Esophagus muscularis mucosa (tissue), 3 donors: ENCODE data around the gene SLC16A12.
"Not testable (repeated sequence)": the region's sequence is repeated elsewhere in the genome, so short reads cannot be mapped to it uniquely, and the experiment has no call there.

ENCODE experiments used
- POLR2A ChIP-seq: fragments of 450-650 bp; IDR thresholded peaks from one replicate; pipeline ENCODE4 v1.6.1; 2017; ENCODE audit warnings: antibody characterized with exemption, moderate library complexity, mild to moderate bottlenecking, low read depth
- TF ChIP-seq, protein P1 (sequence below), 3 experiments: fragments of 200-600 bp in 2 of 3; fragments of 450-650 bp in 1 of 3; sonication (generic) in 2 of 3; IDR thresholded peaks; one replicate each; pipeline ENCODE4 v1.5.1; 2017 to 2019; ENCODE audit warnings: antibody characterized with exemption in 3 of 3, mild to moderate bottlenecking in 2 of 3, moderate library complexity in 1 of 3

DNA sequence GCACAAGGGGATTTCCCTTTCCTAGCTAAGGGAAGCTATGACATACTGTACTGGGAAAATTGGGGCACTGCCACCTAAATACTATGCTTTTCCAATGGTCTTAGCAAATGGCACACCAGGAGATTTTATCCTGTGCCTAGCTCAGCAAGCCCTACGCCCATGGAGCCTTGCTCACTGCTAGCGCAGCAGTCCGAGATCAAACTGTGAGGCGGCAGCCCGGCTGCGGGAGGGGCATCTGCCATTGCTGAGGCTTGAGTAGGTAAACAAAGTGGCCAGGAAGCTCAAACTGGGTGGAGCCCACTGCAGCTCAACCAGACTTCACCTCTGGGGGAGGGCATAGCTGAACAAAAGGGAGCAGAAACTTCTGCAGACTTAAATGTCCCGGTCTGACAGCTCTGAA lies 90.6 kb downstream of the SLC16A12 start:
- TF ChIP-seq, protein P1, sequence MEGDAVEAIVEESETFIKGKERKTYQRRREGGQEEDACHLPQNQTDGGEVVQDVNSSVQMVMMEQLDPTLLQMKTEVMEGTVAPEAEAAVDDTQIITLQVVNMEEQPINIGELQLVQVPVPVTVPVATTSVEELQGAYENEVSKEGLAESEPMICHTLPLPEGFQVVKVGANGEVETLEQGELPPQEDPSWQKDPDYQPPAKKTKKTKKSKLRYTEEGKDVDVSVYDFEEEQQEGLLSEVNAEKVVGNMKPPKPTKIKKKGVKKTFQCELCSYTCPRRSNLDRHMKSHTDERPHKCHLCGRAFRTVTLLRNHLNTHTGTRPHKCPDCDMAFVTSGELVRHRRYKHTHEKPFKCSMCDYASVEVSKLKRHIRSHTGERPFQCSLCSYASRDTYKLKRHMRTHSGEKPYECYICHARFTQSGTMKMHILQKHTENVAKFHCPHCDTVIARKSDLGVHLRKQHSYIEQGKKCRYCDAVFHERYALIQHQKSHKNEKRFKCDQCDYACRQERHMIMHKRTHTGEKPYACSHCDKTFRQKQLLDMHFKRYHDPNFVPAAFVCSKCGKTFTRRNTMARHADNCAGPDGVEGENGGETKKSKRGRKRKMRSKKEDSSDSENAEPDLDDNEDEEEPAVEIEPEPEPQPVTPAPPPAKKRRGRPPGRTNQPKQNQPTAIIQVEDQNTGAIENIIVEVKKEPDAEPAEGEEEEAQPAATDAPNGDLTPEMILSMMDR (IDR thresholded peaks at IDR 0.05), result not testable (repeated sequence)
- TF ChIP-seq POLR2A, result not testable (repeated sequence)
